AG04449 (cell line): ENCODE results near the gene C1R.

Experiments
- CTCF ChIA-PET: fragments of 350-600 bp; formaldehyde crosslinking; extraction: SDS; loops from one replicate; lab custom pipeline; 2021; ENCODE audit warnings: antibody characterized with exemption; lab: Yijun Ruan, JAX
- POLR2A ChIA-PET: fragments of 400-600, 350-600 bp; formaldehyde crosslinking; extraction: SDS; loops from one replicate; lab custom pipeline; 2020; ENCODE audit warnings: antibody characterized with exemption, inconsistent platforms; lab: Yijun Ruan, JAX
- DNase-seq: peaks from one replicate; pipeline ENCODE4 v3.0.0-alpha.2; 2010; ENCODE audit warnings: low read depth, low spot score
- H3K4me3 ChIP-seq: 2 replicates; pipeline ENCODE4 v1.5.1; 2011; ENCODE audit warnings: low read depth, mild to moderate bottlenecking, control low read depth, low read length
- CTCF ChIP-seq: IDR thresholded peaks from one replicate; pipeline ENCODE4 v1.5.1; 2011; ENCODE audit warnings: mild to moderate bottlenecking, moderate library complexity, low read length, control low read depth, inconsistent platforms; ENCODE audit not compliant: insufficient read depth; ENCODE audit errors: missing control alignments

C1R gene

GRCh38 chr12:7075518-7075917, 16.7 kb downstream of the C1R start:
- CTCF ChIA-PET = interaction anchor here (0.8 to 1.8 kb wide), 5 partner anchors 10 to 33 kb away, joined by 3 to 7 read pairs (median 4); partner anchors contain the start of genes C1R, C1RL and C1S
- POLR2A ChIA-PET = interaction anchor here (0.5 kb wide), 1 partner anchor 309 kb away, joined by 3 read pairs; the partner anchor contains the start of gene PTMS
- TF ChIP-seq CTCF = no peak
- no peak for DNase-seq
- H3K4me3 ChIP-seq = no peak overlapping the region

GRCh38 chr12:7073946-7074345, 18.3 kb downstream of the C1R start:
- ChIA-PET CTCF (interaction anchor here (1.0 to 2.3 kb wide), 6 partner anchors 13 to 70 kb away, joined by 3 to 18 read pairs (median 4); partner anchors contain the start of genes C1RL and C1S), POLR2A (no interaction called here)
- DNase-seq = no peak
- no peak overlapping the region for H3K4me3 ChIP-seq
- TF ChIP-seq CTCF = no peak

- ChIA-PET POLR2A (no interaction called here), CTCF (interaction anchor here (1.5 to 2.3 kb wide), 3 partner anchors 12 to 71 kb away, joined by 3 to 18 read pairs (median 5); partner anchors contain the start of gene C1S)
- H3K4me3 ChIP-seq = no peak overlapping the region
- no peak for TF ChIP-seq CTCF
- no peak for DNase-seq
These were observed 19.7 kb downstream of the C1R start for GRCh38 chr12:7072554-7072953.

- H3K4me3 ChIP-seq = no peak overlapping the region
- ChIA-PET CTCF (interaction anchor here (1.5 to 2.3 kb wide), 3 partner anchors 11 to 72 kb away, joined by 3 to 18 read pairs (median 5); partner anchors contain the start of gene C1S), POLR2A (no interaction called here)
- no peak for DNase-seq
- TF ChIP-seq CTCF = no peak
These were observed 20.2 kb downstream of the C1R start for GRCh38 chr12:7072035-7072434.

GRCh38 chr12:7069386-7069785, 22.9 kb downstream of the C1R start:
- ChIA-PET POLR2A (interaction anchor here (1.2 kb wide), 1 partner anchor 9 kb away, joined by 7 read pairs; the partner anchor contains the start of gene C1S), CTCF (interaction anchor here (0.8 to 3.8 kb wide), 7 partner anchors 9 to 44 kb away, joined by 3 to 21 read pairs (median 4); partner anchors contain the start of gene C1S)
- H3K4me3 ChIP-seq = no peak overlapping the region
- no peak for DNase-seq
- no peak for TF ChIP-seq CTCF

- POLR2A ChIA-PET = interaction anchor here (1.2 kb wide), 1 partner anchor 8 kb away, joined by 7 read pairs; the partner anchor contains the start of gene C1S
These were observed 23.3 kb downstream of the C1R start for GRCh38 chr12:7068994-7069346.

More at GRCh38 chr12:7068994-7069346, 23.3 kb downstream of the C1R start:
- DNase-seq = no peak
- no peak for TF ChIP-seq CTCF
- H3K4me3 ChIP-seq = no peak overlapping the region
- CTCF ChIA-PET = interaction anchor here (0.8 to 3.8 kb wide), 9 partner anchors 8 to 44 kb away, joined by 3 to 21 read pairs (median 6); partner anchors contain the start of genes C1R, C1RL and C1S
